H9 (cell line): ENCODE data around the gene PHF20. TPM values are rescaled to one million over a fixed set of nuclear protein-coding genes. Genes with fewer than 3 reads are reported as not detected.

Experiments
- DNase-seq: peaks from one replicate; pipeline ENCODE4 v3.0.0-alpha.2; 2017
- H2AFZ ChIP-seq: one replicate; pipeline ENCODE4 v1.6.1; 2013; ENCODE audit warnings: mild to moderate bottlenecking, low read length, control low read depth, moderate library complexity
- H2AK5ac ChIP-seq: 2 replicates; pipeline ENCODE4 v1.6.1; 2013; ENCODE audit warnings: low read length, control low read depth, mixed read lengths; ENCODE audit not compliant: insufficient read length
- H2BK120ac ChIP-seq: one replicate; pipeline ENCODE4 v1.6.1; 2013; ENCODE audit warnings: low read depth, mild to moderate bottlenecking, low read length, control low read depth, inconsistent platforms; ENCODE audit not compliant: poor library complexity, severe bottlenecking
- H2BK12ac ChIP-seq: 2 replicates; pipeline ENCODE4 v1.6.1; 2013; ENCODE audit warnings: low read length, control low read depth, mixed read lengths, low read depth; ENCODE audit not compliant: insufficient read length
- H2BK15ac ChIP-seq: 2 replicates; pipeline ENCODE4 v1.6.1; 2013; ENCODE audit warnings: low read depth, low read length, control low read depth
- H2BK20ac ChIP-seq: one replicate; pipeline ENCODE4 v1.6.1; 2013; ENCODE audit warnings: low read depth, mild to moderate bottlenecking, low read length, control low read depth, inconsistent platforms; ENCODE audit not compliant: poor library complexity, severe bottlenecking
- H2BK5ac ChIP-seq: 2 replicates; pipeline ENCODE4 v1.6.1; 2013; ENCODE audit warnings: low read length, control low read depth, mixed read lengths; ENCODE audit not compliant: insufficient read length
- H3K14ac ChIP-seq: 2 replicates; pipeline ENCODE4 v1.6.1; 2013; ENCODE audit warnings: low read length, control low read depth; ENCODE audit not compliant: insufficient read depth
- H3K18ac ChIP-seq: 2 replicates; pipeline ENCODE4 v1.6.1; 2013; ENCODE audit warnings: low read depth, mild to moderate bottlenecking, mixed read lengths, low read length, control low read depth; ENCODE audit not compliant: insufficient read length
- H3K23ac ChIP-seq: 2 replicates; pipeline ENCODE4 v1.6.1; 2013; ENCODE audit warnings: low read length, control low read depth, mixed read lengths, low read depth; ENCODE audit not compliant: insufficient read length
- H3K23me2 ChIP-seq: 2 replicates; pipeline ENCODE4 v1.6.1; 2013; ENCODE audit warnings: low read depth, mild to moderate bottlenecking, mixed read lengths, low read length, control low read depth; ENCODE audit not compliant: insufficient read length, poor library complexity, severe bottlenecking
- H3K27ac ChIP-seq: 2 replicates; pipeline ENCODE4 v1.5.1; 2013; ENCODE audit warnings: low read length, control low read depth, mixed read lengths, low read depth; ENCODE audit not compliant: insufficient read length
- H3K27me3 ChIP-seq: 2 replicates; pipeline ENCODE4 v1.6.1; 2013; ENCODE audit warnings: low read length, control low read depth, inconsistent platforms; ENCODE audit not compliant: insufficient read depth
- H3K4ac ChIP-seq: 2 replicates; pipeline ENCODE4 v1.6.1; 2013; ENCODE audit warnings: low read depth, mild to moderate bottlenecking, control low read depth, inconsistent platforms, low read length, moderate library complexity
- H3K4me1 ChIP-seq: 2 replicates; pipeline ENCODE4 v1.6.1; 2013; ENCODE audit warnings: low read length, control low read depth, inconsistent platforms; ENCODE audit not compliant: insufficient read depth
- H3K4me2 ChIP-seq: 2 replicates; pipeline ENCODE4 v1.6.1; 2013; ENCODE audit warnings: low read length, control low read depth, mixed read lengths; ENCODE audit not compliant: insufficient read length, insufficient read depth
- H3K56ac ChIP-seq: 2 replicates; pipeline ENCODE4 v1.6.1; 2013; ENCODE audit warnings: low read depth, mild to moderate bottlenecking, mixed read lengths, low read length, control low read depth; ENCODE audit not compliant: insufficient read length
- H3K79me1 ChIP-seq: 2 replicates; pipeline ENCODE4 v1.6.1; 2013; ENCODE audit warnings: low read depth, mild to moderate bottlenecking, moderate library complexity, low read length, control low read depth, inconsistent platforms; ENCODE audit not compliant: insufficient read depth, poor library complexity, severe bottlenecking
- H3K79me2 ChIP-seq: 2 replicates; pipeline ENCODE4 v1.6.1; 2013; ENCODE audit warnings: low read length, control low read depth, inconsistent platforms; ENCODE audit not compliant: insufficient read depth
- H3K9ac ChIP-seq: 2 replicates; pipeline ENCODE4 v1.6.1; 2013; ENCODE audit warnings: low read length, control low read depth, mixed read lengths; ENCODE audit not compliant: insufficient read length; ENCODE audit errors: extremely low read depth
- H3K9me3 ChIP-seq: one replicate; pipeline ENCODE4 v1.6.1; 2013; ENCODE audit warnings: low read depth, low read length, inconsistent platforms; ENCODE audit not compliant: control insufficient read depth
- H3T11ph ChIP-seq: one replicate; pipeline ENCODE4 v1.6.1; 2013; ENCODE audit warnings: mild to moderate bottlenecking, low read length, control low read depth, inconsistent platforms
- H4K20me1 ChIP-seq: one replicate; pipeline ENCODE4 v1.6.1; 2013; ENCODE audit not compliant: control insufficient read depth, insufficient read length, insufficient read depth
- H4K5ac ChIP-seq: 2 replicates; pipeline ENCODE4 v1.6.1; 2013; ENCODE audit warnings: low read depth, mild to moderate bottlenecking, mixed read lengths, low read length, control low read depth; ENCODE audit not compliant: insufficient read length
- H4K8ac ChIP-seq: replicated peaks from 2 replicates; pipeline ENCODE4 v1.6.1; 2013; ENCODE audit warnings: low read length, control low read depth, mixed read lengths, low read depth; ENCODE audit not compliant: insufficient read length
- H4K91ac ChIP-seq: 2 replicates; pipeline ENCODE4 v1.6.1; 2013; ENCODE audit warnings: low read depth, mild to moderate bottlenecking, moderate library complexity, mixed read lengths, low read length, control low read depth; ENCODE audit not compliant: insufficient read length
- H3K27ac Mint-ChIP-seq, 3 experiments: 2 replicates in 2 of 3; 3 replicates in 1 of 3; pipeline ENCODE4 v1.8.0; 2020 to 2021; ENCODE audit warnings: mixed read lengths in 3 of 3, mild to moderate bottlenecking in 1 of 3, moderate library complexity in 1 of 3
- H3K27me3 Mint-ChIP-seq: 2 replicates; pipeline ENCODE4 v1.8.0; 2021; ENCODE audit warnings: low read depth, mild to moderate bottlenecking, moderate library complexity, mixed read lengths
- H3K36me3 Mint-ChIP-seq, 3 experiments: 2 replicates in 2 of 3; 3 replicates in 1 of 3; pipeline ENCODE4 v1.8.0; 2020 to 2021; ENCODE audit warnings: low read depth in 3 of 3, mixed read lengths in 3 of 3; ENCODE audit not compliant: insufficient read depth in 1 of 3
- H3K4me1 Mint-ChIP-seq, 2 experiments: 2 replicates each; pipeline ENCODE4 v1.8.0; 2020; ENCODE audit warnings: mixed read lengths in 2 of 2
- H3K4me3 Mint-ChIP-seq, 2 experiments: 2 replicates in 1 of 2; 3 replicates in 1 of 2; pipeline ENCODE4 v1.8.0; 2020 to 2021; ENCODE audit warnings: mild to moderate bottlenecking in 2 of 2, mixed read lengths in 2 of 2, moderate library complexity in 1 of 2
- H3K9me3 Mint-ChIP-seq, 2 experiments: 2 replicates in 1 of 2; 3 replicates in 1 of 2; pipeline ENCODE4 v1.8.0; 2020; ENCODE audit warnings: mild to moderate bottlenecking in 2 of 2, mixed read lengths in 2 of 2, moderate library complexity in 1 of 2
- WGBS: extraction: QIAGEN DNeasy Blood & Tissue Kit; methylation state at CpG from one replicate; pipeline ENCODE4 v1.1.7; 2013; ENCODE audit warnings: missing lambda C conversion rate, low lambda C conversion rate, mixed read lengths; ENCODE audit not compliant: insufficient read length; ENCODE audit errors: extremely low coverage; 5-methylcytosine and 5-hydroxymethylcytosine counted together
- total RNA-seq: library from RNA; stranded (reverse); gene quantifications from 2 replicates; pipeline ENCODE4 v1.2.1, GENCODE V29; 2021
- TF ChIP-seq, protein P1 (sequence below): fragments of 200-600 bp; sonication (generic); conservative IDR thresholded peaks from 3 replicates; pipeline ENCODE4 v1.8.0; 2021; ENCODE audit warnings: antibody characterized with exemption, mild to moderate bottlenecking

PHF20 gene
- total RNA-seq, 1 experiment from 2014 or later, result 50.3 TPM

DNA sequence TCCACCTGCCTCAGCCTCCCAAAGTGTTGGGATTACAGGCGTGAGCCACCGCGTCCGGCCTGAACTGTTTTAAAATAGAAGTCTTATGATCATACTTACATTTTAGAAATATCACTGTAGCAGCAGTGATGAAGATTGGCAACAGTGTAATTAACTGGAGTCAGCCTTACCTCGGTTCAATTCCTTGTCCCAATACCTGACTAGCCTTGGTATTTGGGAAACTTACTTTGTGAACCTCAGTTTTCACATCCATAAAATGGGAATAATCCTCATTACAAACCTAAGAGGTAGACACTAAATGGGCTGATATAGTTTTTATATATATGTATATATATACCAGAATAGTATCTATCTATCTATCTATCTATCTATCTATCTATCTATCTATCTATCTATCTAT lies 19.3 kb downstream of the PHF20 start:
- Histone ChIP-seq H3K9ac (no peak overlapping the region), H3K14ac (no peak overlapping the region), H3K56ac (no peak overlapping the region), H3T11ph (no peak overlapping the region), H4K5ac (no peak overlapping the region), H2BK5ac (no peak overlapping the region), H2BK120ac (no peak overlapping the region), H3K4me1 (no peaks in the 10 kb centered on the region), H4K8ac (no peak overlapping the region), H2AFZ (no peak overlapping the region), H3K18ac (no peak overlapping the region), H2BK20ac (no peak overlapping the region), H3K27ac (no peak overlapping the region), H2BK15ac (no peak overlapping the region), H3K79me1 (peaks cover 5% of the 10 kb centered on the region), H3K27me3 (no peaks in the 10 kb centered on the region), H3K23ac (no peak overlapping the region), H3K9me3 (no peaks in the 10 kb centered on the region), H3K4me2 (no peak overlapping the region), H3K23me2 (no peaks in the 10 kb centered on the region), H2AK5ac (no peak overlapping the region), H3K4ac (no peak overlapping the region), H2BK12ac (no peak overlapping the region), H4K91ac (no peak overlapping the region), H3K79me2 (peaks cover 4% of the 10 kb centered on the region; the same call in 1 of the 2 replicates), H4K20me1 (no peaks in the 10 kb centered on the region)
- no peak for DNase-seq
- H3K36me3 Mint-ChIP-seq, result peaks cover 0 to 11% (median 4%) of the 10 kb centered on the region in 3 experiments; a peak in 5 of 7 replicates
- H3K4me3 Mint-ChIP-seq, result no peak overlapping the region
- no peaks in the 10 kb centered on the region; a peak in 1 of 4 replicates for H3K4me1 Mint-ChIP-seq
- no peak overlapping the region for H3K27ac Mint-ChIP-seq
- H3K27me3 Mint-ChIP-seq, result no peaks in the 10 kb centered on the region; the same call in 1 of the 2 replicates
- TF ChIP-seq, protein P1, sequence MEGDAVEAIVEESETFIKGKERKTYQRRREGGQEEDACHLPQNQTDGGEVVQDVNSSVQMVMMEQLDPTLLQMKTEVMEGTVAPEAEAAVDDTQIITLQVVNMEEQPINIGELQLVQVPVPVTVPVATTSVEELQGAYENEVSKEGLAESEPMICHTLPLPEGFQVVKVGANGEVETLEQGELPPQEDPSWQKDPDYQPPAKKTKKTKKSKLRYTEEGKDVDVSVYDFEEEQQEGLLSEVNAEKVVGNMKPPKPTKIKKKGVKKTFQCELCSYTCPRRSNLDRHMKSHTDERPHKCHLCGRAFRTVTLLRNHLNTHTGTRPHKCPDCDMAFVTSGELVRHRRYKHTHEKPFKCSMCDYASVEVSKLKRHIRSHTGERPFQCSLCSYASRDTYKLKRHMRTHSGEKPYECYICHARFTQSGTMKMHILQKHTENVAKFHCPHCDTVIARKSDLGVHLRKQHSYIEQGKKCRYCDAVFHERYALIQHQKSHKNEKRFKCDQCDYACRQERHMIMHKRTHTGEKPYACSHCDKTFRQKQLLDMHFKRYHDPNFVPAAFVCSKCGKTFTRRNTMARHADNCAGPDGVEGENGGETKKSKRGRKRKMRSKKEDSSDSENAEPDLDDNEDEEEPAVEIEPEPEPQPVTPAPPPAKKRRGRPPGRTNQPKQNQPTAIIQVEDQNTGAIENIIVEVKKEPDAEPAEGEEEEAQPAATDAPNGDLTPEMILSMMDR, result no peak
- no peaks in the 10 kb centered on the region for H3K9me3 Mint-ChIP-seq
- WGBS, result no CpG with 5 or more reads among the region's 5 CpGs
